ENCODE measurements around the gene SCN3A.

Gene SCN3A

GRCh38 chr2:165112133-165112573 is 91.7 kb downstream of the SCN3A start:
- no peak for DNase-seq (ENCODE audit: low spot score)

GRCh38 chr2:165110394-165110793 is 93.5 kb downstream of the SCN3A start:
- no peak for DNase-seq (ENCODE audit: low spot score)

GRCh38 chr2:165109915-165110314 is 93.9 kb downstream of the SCN3A start:
- no peak for DNase-seq (ENCODE audit: low spot score)

GRCh38 chr2:165105926-165106325 is 97.9 kb downstream of the SCN3A start:
- DNase-seq (ENCODE audit: low spot score): no peak

- DNase-seq (ENCODE audit: low spot score): no peak
These were observed 115.6 kb downstream of the SCN3A start for GRCh38 chr2:165087933-165088901.

GRCh38 chr2:165086337-165086736 is 117.5 kb downstream of the SCN3A start:
- DNase-seq (ENCODE audit: low spot score): no peak

- DNase-seq (ENCODE audit: low spot score): no peak
These were observed 120.5 kb downstream of the SCN3A start for GRCh38 chr2:165083326-165083725.

GRCh38 chr2:165082479-165082878 is 121.4 kb downstream of the SCN3A start:
- DNase-seq (ENCODE audit: low spot score): no peak

- no peak for DNase-seq (ENCODE audit: low spot score)
These were observed 122.6 kb downstream of the SCN3A start for GRCh38 chr2:165081276-165081675.

GRCh38 chr2:165079432-165079831 is 124.4 kb downstream of the SCN3A start:
- DNase-seq (ENCODE audit: low spot score): no peak

- no peak for DNase-seq (ENCODE audit: low spot score)
These were observed 124.9 kb downstream of the SCN3A start for GRCh38 chr2:165078913-165079312.

- no peak for DNase-seq (ENCODE audit: low spot score)
These were observed 129.0 kb downstream of the SCN3A start for GRCh38 chr2:165074884-165075283.

GRCh38 chr2:165074323-165074722 is 129.5 kb downstream of the SCN3A start:
- no peak for DNase-seq (ENCODE audit: low spot score)

GRCh38 chr2:165070076-165070475 is 133.8 kb downstream of the SCN3A start:
- no peak for DNase-seq (ENCODE audit: low spot score)

- no peak for DNase-seq (ENCODE audit: low spot score)
These were observed 134.7 kb downstream of the SCN3A start for GRCh38 chr2:165069151-165069550.

- no peak for DNase-seq (ENCODE audit: low spot score)
These were observed 135.4 kb downstream of the SCN3A start for GRCh38 chr2:165068487-165068757.

GRCh38 chr2:165067643-165068486 is 136.0 kb downstream of the SCN3A start:
- no peak for DNase-seq (ENCODE audit: low spot score)

GRCh38 chr2:165064743-165065142 is 139.1 kb downstream of the SCN3A start:
- no peak for DNase-seq (ENCODE audit: low spot score)

GRCh38 chr2:165060411-165060810 is 143.4 kb downstream of the SCN3A start:
- no peak for DNase-seq (ENCODE audit: low spot score)

- DNase-seq (ENCODE audit: low spot score): no peak
These were observed 145.2 kb downstream of the SCN3A start for GRCh38 chr2:165058476-165059265.

GRCh38 chr2:165057931-165058330 is 145.9 kb downstream of the SCN3A start:
- DNase-seq (ENCODE audit: low spot score): no peak

GRCh38 chr2:165057308-165057707 is 146.5 kb downstream of the SCN3A start:
- DNase-seq (ENCODE audit: low spot score): no peak
